Stomach (tissue), 9 donors: ENCODE measurements around the gene RASA3. TPM values are rescaled to one million over a fixed set of nuclear protein-coding genes. Genes with fewer than 3 reads are reported as not detected.

ENCODE experiments used
- DNase-seq, 2 donors: peaks; one replicate each; pipeline versions ENCODE4 v3.0.0 to v3.0.0-alpha.2; 2013 to 2019
- H3K27ac ChIP-seq, 5 donors: fragments of 200-600 bp in 4 of 5; sonication (generic) in 4 of 5; one replicate each; pipeline ENCODE4 v1.5.1; 2013 to 2019; ENCODE audit warnings: mild to moderate bottlenecking in 1 of 5, moderate library complexity in 1 of 5
- H3K27me3 ChIP-seq, 3 donors: fragments of 200-600 bp; sonication (generic); one replicate each; pipeline ENCODE4 v1.5.1; 2017 to 2019; ENCODE audit warnings: mixed run types in 1 of 3
- H3K36me3 ChIP-seq, 4 donors: fragments of 200-600 bp; sonication (generic); 1 replicate in 3 of 4; 2 replicates in 1 of 4; pipeline ENCODE4 v1.5.1; 2016 to 2019
- H3K4me1 ChIP-seq, 4 donors: fragments of 200-600 bp; sonication (generic); one replicate each; pipeline ENCODE4 v1.5.1; 2016 to 2019
- H3K4me3 ChIP-seq, 4 donors: fragments of 200-600 bp; sonication (generic) in 3 of 4; one replicate each; pipeline ENCODE4 v1.5.1; 2016 to 2019; ENCODE audit warnings: mild to moderate bottlenecking in 1 of 4
- H3K9me3 ChIP-seq, 4 donors: fragments of 200-600 bp; sonication (generic); one replicate each; pipeline ENCODE4 v1.5.1; 2016 to 2019
- EP300 ChIP-seq: sonication (generic); formaldehyde crosslinking; IDR thresholded peaks from one replicate; pipeline ENCODE4 v1.6.1; 2017; ENCODE audit warnings: antibody characterized with exemption
- POLR2A ChIP-seq, 4 donors: fragments of 450-650 bp; IDR thresholded peaks; one replicate each; pipeline ENCODE4 v1.6.1; 2016; ENCODE audit warnings: antibody characterized with exemption in 4 of 4, control low read depth in 2 of 4, mild to moderate bottlenecking in 1 of 4, moderate library complexity in 1 of 4
- POLR2AphosphoS5 ChIP-seq, 3 donors: sonication (generic); formaldehyde crosslinking; IDR thresholded peaks; one replicate each; pipeline ENCODE4 v1.6.1; 2016; ENCODE audit warnings: antibody characterized with exemption in 3 of 3
- WGBS, 5 donors: extraction: QIAGEN DNeasy Blood & Tissue Kit in 3 of 5; methylation state at CpG; one replicate each; pipeline versions ENCODE4 v1.1.5 to v1.1.7; 2013 to 2018; 5-methylcytosine and 5-hydroxymethylcytosine counted together
- intact Hi-C: fragments of 100-400 bp; cut with DNase I; formaldehyde crosslinking; loops from one replicate; pipeline ENCODE4 v1.15.1; 2023; ENCODE audit warnings: low total_unique reads
- polyA plus RNA-seq, 3 donors: library from polyadenylated mRNA; stranded (reverse); fragments of 200-250 nt; gene quantifications; one replicate each; pipeline ENCODE4 v1.2.3, GENCODE V29; 2013
- total RNA-seq, 5 donors: library from RNA; depleted of rRNA; stranded (reverse); fragments of >200 nt; gene quantifications; one replicate each; pipeline versions ENCODE4 v1.1.0 to v1.2.3, GENCODE V29; 2014 to 2016
- TF ChIP-seq, protein P1 (sequence below), 7 experiments: fragments of 450-650 bp in 4 of 7; fragments of 200-600 bp in 3 of 7; sonication (generic) in 3 of 7; IDR thresholded peaks; one replicate each; pipeline ENCODE4 v1.5.1; 2016 to 2019; ENCODE audit warnings: antibody characterized with exemption in 7 of 7, control low read depth in 2 of 7, mild to moderate bottlenecking in 1 of 7
- donor health status: healthy with polysubstance abuse.
- donor health status: Bipolar disorder and iron deficiency.
- donor health status: healthy.

The RASA3 gene
- total and polyA plus RNA-seq, 8 donors, result 3.7 to 22.3 (median 7.9) TPM

DNA sequence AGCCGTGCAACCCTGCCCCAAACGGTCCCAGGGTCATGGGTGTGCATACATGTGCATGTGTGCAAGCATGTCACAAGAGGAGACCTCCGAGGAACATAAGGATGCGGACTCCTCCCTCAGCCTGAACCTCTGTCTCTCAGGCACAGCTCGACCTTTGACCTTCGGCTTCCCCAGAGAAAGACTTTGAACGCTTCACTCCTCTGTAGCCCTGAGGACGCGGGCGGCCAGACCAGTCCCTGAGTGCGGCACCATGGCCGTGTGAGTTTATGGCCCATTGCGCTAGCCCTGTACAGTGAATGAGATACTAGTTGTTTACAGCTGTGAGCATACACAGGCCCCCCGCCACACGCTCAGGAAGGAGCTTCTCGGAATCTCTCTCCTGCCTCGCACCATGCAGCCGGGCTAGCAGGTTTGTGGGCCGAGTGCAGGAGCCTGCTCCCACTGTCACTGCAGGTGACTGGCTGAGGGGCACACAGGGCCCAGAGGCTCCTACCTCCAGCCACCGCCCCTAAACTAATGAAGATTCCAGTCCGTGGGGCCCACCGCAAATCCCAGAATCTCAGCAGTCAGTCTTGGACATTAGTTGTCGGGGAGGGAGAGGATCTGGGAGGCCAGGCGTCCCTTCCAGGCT is 10.8 kb downstream of the RASA3 start:
- intact Hi-C loops, result loop anchor here (10.0 kb wide), 1 partner anchor 57 kb away; no protein-coding TSS in a partner anchor
- Histone ChIP-seq H3K9me3 (no peaks in the 10 kb centered on the region), H3K36me3 (no peaks in the 10 kb centered on the region), H3K27me3 (no peaks in the 10 kb centered on the region), H3K27ac (peak overlapping the region in 3 of 5 donors; percentile 34 to 71 (median 69)), H3K4me3 (no peak overlapping the region), H3K4me1 (peaks cover 4 to 52% (median 25%) of the 10 kb centered on the region in 4 donors)
- no peak for DNase-seq
- WGBS, 5 donors, result 82 to 88% (median 87%) methylated on average over 22 to 24 of the region's 24 CpGs
- TF ChIP-seq POLR2A (IDR thresholded peaks at IDR 0.05), result no peak

DNA sequence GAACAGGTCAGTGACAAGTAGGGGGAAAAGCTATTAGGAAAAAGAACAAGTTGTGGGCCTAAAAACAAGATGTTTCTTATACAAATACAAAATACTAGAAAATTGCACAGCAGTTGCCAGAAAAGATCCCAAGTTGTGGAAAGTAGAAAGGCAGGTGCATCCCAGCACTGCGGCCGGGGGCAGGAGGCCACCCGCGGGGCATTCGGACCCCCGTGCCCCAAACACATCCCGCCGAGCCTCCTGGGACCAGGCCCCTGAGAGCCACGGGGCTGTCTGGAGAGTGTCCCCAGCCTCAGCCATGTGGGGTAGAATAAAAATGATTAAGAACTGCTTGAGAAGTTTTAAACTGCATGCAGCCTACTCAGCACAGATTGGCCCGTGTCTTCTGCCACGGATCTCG is 11.4 kb downstream of the RASA3 start:
- no peaks in the 10 kb centered on the region for H3K36me3 ChIP-seq
- intact Hi-C loops, result loop anchor here (10.0 kb wide), 1 partner anchor 56 kb away; no protein-coding TSS in a partner anchor
- H3K4me3 ChIP-seq, result no peak overlapping the region
- TF ChIP-seq POLR2A (IDR thresholded peaks at IDR 0.05) (no peak), POLR2AphosphoS5 (IDR thresholded peaks at IDR 0.05) (no peak), EP300 (no peak)
- TF ChIP-seq, protein P1, sequence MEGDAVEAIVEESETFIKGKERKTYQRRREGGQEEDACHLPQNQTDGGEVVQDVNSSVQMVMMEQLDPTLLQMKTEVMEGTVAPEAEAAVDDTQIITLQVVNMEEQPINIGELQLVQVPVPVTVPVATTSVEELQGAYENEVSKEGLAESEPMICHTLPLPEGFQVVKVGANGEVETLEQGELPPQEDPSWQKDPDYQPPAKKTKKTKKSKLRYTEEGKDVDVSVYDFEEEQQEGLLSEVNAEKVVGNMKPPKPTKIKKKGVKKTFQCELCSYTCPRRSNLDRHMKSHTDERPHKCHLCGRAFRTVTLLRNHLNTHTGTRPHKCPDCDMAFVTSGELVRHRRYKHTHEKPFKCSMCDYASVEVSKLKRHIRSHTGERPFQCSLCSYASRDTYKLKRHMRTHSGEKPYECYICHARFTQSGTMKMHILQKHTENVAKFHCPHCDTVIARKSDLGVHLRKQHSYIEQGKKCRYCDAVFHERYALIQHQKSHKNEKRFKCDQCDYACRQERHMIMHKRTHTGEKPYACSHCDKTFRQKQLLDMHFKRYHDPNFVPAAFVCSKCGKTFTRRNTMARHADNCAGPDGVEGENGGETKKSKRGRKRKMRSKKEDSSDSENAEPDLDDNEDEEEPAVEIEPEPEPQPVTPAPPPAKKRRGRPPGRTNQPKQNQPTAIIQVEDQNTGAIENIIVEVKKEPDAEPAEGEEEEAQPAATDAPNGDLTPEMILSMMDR (IDR thresholded peaks at IDR 0.05), result no peak
- DNase-seq, result no peak
- H3K4me1 ChIP-seq, result peaks cover 4 to 55% (median 27%) of the 10 kb centered on the region in 4 donors
- peak overlapping the region in 4 of 5 donors; percentile 26 to 71 (median 64) for H3K27ac ChIP-seq
- H3K9me3 ChIP-seq, result no peaks in the 10 kb centered on the region
- no peaks in the 10 kb centered on the region for H3K27me3 ChIP-seq
- 73 to 92% (median 84%) methylated on average over 12 of the region's 12 CpGs for WGBS, 5 donors

DNA sequence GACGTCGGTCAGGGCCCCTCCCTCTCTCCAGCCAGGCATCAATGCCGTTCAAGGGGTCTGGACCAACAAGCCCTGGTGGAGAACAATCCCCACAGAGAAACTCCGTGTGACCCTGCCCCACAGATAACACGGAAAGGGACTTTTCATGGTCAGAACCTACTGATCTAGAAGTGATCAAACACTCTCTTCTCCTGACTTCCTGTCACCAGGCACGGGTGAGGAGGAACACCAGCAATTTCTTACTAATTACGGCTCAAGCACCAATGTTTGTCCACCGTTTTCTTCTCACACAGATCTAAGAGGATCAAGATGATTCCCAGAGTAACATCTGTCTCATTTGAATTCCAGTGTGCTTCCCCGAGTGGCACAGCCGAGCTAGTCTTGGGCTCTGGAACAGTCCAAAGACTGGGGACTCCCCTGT is 11.8 kb downstream of the RASA3 start:
- Histone ChIP-seq H3K27ac (peak overlapping the region; percentile 26 to 71 (median 58)), H3K4me1 (peaks cover 5 to 59% (median 29%) of the 10 kb centered on the region in 4 donors), H3K36me3 (no peaks in the 10 kb centered on the region), H3K9me3 (no peaks in the 10 kb centered on the region), H3K4me3 (no peak overlapping the region), H3K27me3 (no peaks in the 10 kb centered on the region)
- TF ChIP-seq POLR2AphosphoS5 (IDR thresholded peaks at IDR 0.05) (no peak), EP300 (no peak), POLR2A (IDR thresholded peaks at IDR 0.05) (no peak)
- TF ChIP-seq, protein P1 (IDR thresholded peaks at IDR 0.05), result no peak
- DNase-seq, result no peak
- intact Hi-C loops, result loop anchor here (10.0 kb wide), 1 partner anchor 56 kb away; no protein-coding TSS in a partner anchor
- WGBS, 5 donors, result 36 to 55% (median 41%) methylated on average over 8 to 10 of the region's 10 CpGs

DNA sequence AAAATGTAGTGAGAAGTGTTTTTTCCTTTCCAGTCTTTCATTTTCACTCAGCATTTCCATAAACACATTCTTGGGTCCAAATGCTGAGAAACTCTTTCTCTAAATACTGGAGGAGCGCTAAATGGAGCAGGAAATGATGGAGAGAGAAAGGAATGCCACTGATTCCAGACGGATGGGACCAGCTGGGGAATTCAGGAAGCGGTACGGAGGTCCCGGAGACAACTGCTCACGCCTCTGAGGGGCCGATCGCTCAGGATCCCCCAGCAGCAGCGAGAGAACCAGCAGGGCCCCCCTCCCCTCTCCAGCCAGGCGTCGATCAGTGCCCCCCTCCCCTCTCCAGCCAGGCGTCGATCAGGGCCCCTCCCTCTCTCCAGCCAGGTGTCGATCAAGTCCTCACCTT is 13.2 kb downstream of the RASA3 start:
- peaks cover 8 to 62% (median 37%) of the 10 kb centered on the region in 4 donors for H3K4me1 ChIP-seq

More for the DNA sequence above, 13.2 kb downstream of the RASA3 start:
- H3K9me3 ChIP-seq, result no peaks in the 10 kb centered on the region
- H3K27me3 ChIP-seq, result no peaks in the 10 kb centered on the region
- TF ChIP-seq POLR2A (IDR thresholded peaks at IDR 0.05) (no peak), EP300 (no peak), POLR2AphosphoS5 (IDR thresholded peaks at IDR 0.05) (peak; percentile 10 to 46 (median 18))
- TF ChIP-seq, protein P1 (IDR thresholded peaks at IDR 0.05), result no peak
- 8 to 21% (median 13%) methylated on average over 9 to 14 of the region's 14 CpGs for WGBS, 5 donors
- peak overlapping the region in 2 of 4 donors; percentile 11 to 12 for H3K4me3 ChIP-seq
- H3K27ac ChIP-seq, result peak overlapping the region; percentile 56 to 88 (median 84)
- no peaks in the 10 kb centered on the region for H3K36me3 ChIP-seq
- peak in 1 of 2 donors; percentile 94 for DNase-seq
- intact Hi-C loops, result no loop called here
